HG03558 (cell line): ENCODE results near the gene PLEKHA8.

Experiments
- ATAC-seq: cut with Tn5 transposase; IDR thresholded peaks from one replicate; pipeline ENCODE4 v1.9.1; 2021; ENCODE audit warnings: moderate number of reproducible peaks; ENCODE audit not compliant: unreplicated experiment; ENCODE audit errors: extremely low read depth

Gene PLEKHA8

GRCh38 chr7:30020535-30020934, 7.7 kb upstream of the PLEKHA8 start:
- ATAC-seq: no peak

GRCh38 chr7:30022991-30023390, 5.2 kb upstream of the PLEKHA8 start:
- no peak for ATAC-seq

GRCh38 chr7:30023524-30023923, 4.7 kb upstream of the PLEKHA8 start:
- no peak for ATAC-seq

GRCh38 chr7:30026229-30027064, 1.8 kb upstream of the PLEKHA8 start, which contains the start of gene FKBP14:
TSS of gene FKBP14 (minus strand) at chr7:30026702. CDS start at chr7:30026508, 194 bp downstream.
- peak; percentile 68 for ATAC-seq

GRCh38 chr7:30027065-30027456, 1.2 kb upstream of the PLEKHA8 start:
- ATAC-seq: no peak

GRCh38 chr7:30027740-30028215, 434 bp upstream of the PLEKHA8 start:
- ATAC-seq: no peak

- peak; percentile 5 for ATAC-seq
These were observed 780 bp downstream of the PLEKHA8 start for GRCh38 chr7:30028749-30029635.

GRCh38 chr7:30029696-30030095, 1.5 kb downstream of the PLEKHA8 start:
- ATAC-seq: no peak

GRCh38 chr7:30032310-30033125, 4.3 kb downstream of the PLEKHA8 start:
- no peak for ATAC-seq

GRCh38 chr7:30034501-30034900, 6.3 kb downstream of the PLEKHA8 start:
- no peak for ATAC-seq

- ATAC-seq: no peak
These were observed 8.0 kb downstream of the PLEKHA8 start for GRCh38 chr7:30036220-30036619.

GRCh38 chr7:30038196-30038980, 10.2 kb downstream of the PLEKHA8 start:
- no peak for ATAC-seq

GRCh38 chr7:30040938-30041337, 12.7 kb downstream of the PLEKHA8 start:
- ATAC-seq: no peak

- no peak for ATAC-seq
These were observed 13.5 kb downstream of the PLEKHA8 start for GRCh38 chr7:30041526-30042269.

- no peak for ATAC-seq
These were observed 18.0 kb downstream of the PLEKHA8 start for GRCh38 chr7:30046127-30046770.

- no peak for ATAC-seq
These were observed 18.9 kb downstream of the PLEKHA8 start for GRCh38 chr7:30047124-30047523.

GRCh38 chr7:30048582-30048981, 20.4 kb downstream of the PLEKHA8 start:
- ATAC-seq: no peak

GRCh38 chr7:30049173-30049572, 21.0 kb downstream of the PLEKHA8 start:
- ATAC-seq: no peak
